NCI-H82 (cell line): ENCODE data around the gene KCTD17.

Experiments
- DNase-seq: peaks from one replicate; lab custom pipeline; 2025; lab: John Stamatoyannopoulos, UW

KCTD17 gene

GRCh38 chr22:37051391-37052385, at the start of gene KCTD17:
Gene KCTD17 (plus strand): TSS chr22:37051742. CDS start chr22:37051761, 19 bp downstream.
- peak; percentile 70 for DNase-seq

- DNase-seq = no peak
Measured at GRCh38 chr22:37001826-37002225, 49.7 kb upstream of the KCTD17 start.

- no peak for DNase-seq
Measured at GRCh38 chr22:37002633-37003032, 48.9 kb upstream of the KCTD17 start.

- DNase-seq = no peak
Measured at GRCh38 chr22:37007651-37008050, 43.9 kb upstream of the KCTD17 start.

GRCh38 chr22:37008365-37008764, 43.2 kb upstream of the KCTD17 start:
- DNase-seq = no peak

- DNase-seq = no peak
Measured at GRCh38 chr22:37009490-37009889, 42.1 kb upstream of the KCTD17 start.

GRCh38 chr22:37010174-37010573, 41.4 kb upstream of the KCTD17 start:
- no peak for DNase-seq

GRCh38 chr22:37010976-37011375, 40.6 kb upstream of the KCTD17 start:
- DNase-seq = no peak

GRCh38 chr22:37011472-37011871, 40.1 kb upstream of the KCTD17 start:
- DNase-seq = no peak

GRCh38 chr22:37012262-37012904, 39.2 kb upstream of the KCTD17 start:
- DNase-seq = no peak

GRCh38 chr22:37012956-37013355, 38.6 kb upstream of the KCTD17 start:
- no peak for DNase-seq

- peak; percentile 13 for DNase-seq
Measured at GRCh38 chr22:37014415-37014806, 37.1 kb upstream of the KCTD17 start.

- DNase-seq = no peak
Measured at GRCh38 chr22:37014835-37015586, 36.5 kb upstream of the KCTD17 start.

- no peak for DNase-seq
Measured at GRCh38 chr22:37015587-37015878, 36.0 kb upstream of the KCTD17 start.

- no peak for DNase-seq
Measured at GRCh38 chr22:37016134-37016910, 35.2 kb upstream of the KCTD17 start.

- no peak for DNase-seq
Measured at GRCh38 chr22:37017356-37017755, 34.2 kb upstream of the KCTD17 start.

GRCh38 chr22:37018086-37018814, 33.3 kb upstream of the KCTD17 start:
- DNase-seq = no peak

GRCh38 chr22:37018815-37019308, 32.7 kb upstream of the KCTD17 start:
- peak; percentile 34 for DNase-seq

- DNase-seq = peak; percentile 78
Measured at GRCh38 chr22:37019309-37020191, 32.0 kb upstream of the KCTD17 start, which contains the start of the genes MPST and TST. Gene MPST (plus strand): TSS chr22:37019742. CDS start chr22:37019837, 95 bp downstream. Gene TST (minus strand): TSS chr22:37019447. CDS start chr22:37018732, 715 bp downstream.

- peak; percentile 61 for DNase-seq
Measured at GRCh38 chr22:37020192-37020479, 31.4 kb upstream of the KCTD17 start.
